Mesenchymal stem cell (in vitro differentiated cells and primary cell): ENCODE measurements around the gene KCNS1.

Experiments
- DNase-seq: peaks from one replicate; pipeline ENCODE4 v3.0.0-alpha.2; 2013
- H2AFZ ChIP-seq: one replicate; pipeline ENCODE4 v1.6.1; 2013; ENCODE audit warnings: low read depth, mild to moderate bottlenecking, control low read depth, inconsistent platforms, low read length, moderate library complexity
- H2AK5ac ChIP-seq: 2 replicates; pipeline ENCODE4 v1.6.1; 2013; ENCODE audit warnings: low read length, moderate library complexity, mild to moderate bottlenecking, inconsistent platforms; ENCODE audit not compliant: severe bottlenecking
- H2BK120ac ChIP-seq: one replicate; pipeline ENCODE4 v1.6.1; 2013; ENCODE audit warnings: low read depth, mild to moderate bottlenecking, inconsistent platforms, low read length, moderate library complexity
- H2BK12ac ChIP-seq, 2 experiments: one replicate each; pipeline ENCODE4 v1.6.1; 2013; ENCODE audit warnings: inconsistent platforms in 2 of 2, low read length in 2 of 2, mild to moderate bottlenecking in 2 of 2, moderate library complexity in 2 of 2, control low read depth in 1 of 2
- H2BK15ac ChIP-seq: one replicate; pipeline ENCODE4 v1.6.1; 2013; ENCODE audit warnings: mild to moderate bottlenecking, low read depth, inconsistent platforms; ENCODE audit not compliant: poor library complexity, severe bottlenecking
- H2BK5ac ChIP-seq: 2 replicates; pipeline ENCODE4 v1.6.1; 2013; ENCODE audit warnings: low read depth, mild to moderate bottlenecking, low read length, control low read depth, inconsistent platforms; ENCODE audit not compliant: poor library complexity, severe bottlenecking
- H3K14ac ChIP-seq, 2 experiments: one replicate each; pipeline ENCODE4 v1.6.1; 2013; ENCODE audit warnings: inconsistent platforms in 2 of 2, low read length in 2 of 2, control low read depth in 1 of 2, mild to moderate bottlenecking in 1 of 2, moderate library complexity in 1 of 2
- H3K18ac ChIP-seq, 2 experiments: one replicate each; pipeline ENCODE4 v1.6.1; 2013; ENCODE audit warnings: inconsistent platforms in 2 of 2, low read length in 2 of 2, control low read depth in 1 of 2, low read depth in 1 of 2, mild to moderate bottlenecking in 1 of 2
- H3K23ac ChIP-seq, 2 experiments: one replicate each; pipeline ENCODE4 v1.6.1; 2013; ENCODE audit warnings: inconsistent platforms in 2 of 2, low read length in 2 of 2, mild to moderate bottlenecking in 2 of 2, moderate library complexity in 2 of 2, control low read depth in 1 of 2
- H3K27ac ChIP-seq: 2 replicates; pipeline ENCODE4 v1.5.1; 2013; ENCODE audit warnings: mild to moderate bottlenecking, moderate library complexity, low read length, control low read depth, inconsistent platforms; ENCODE audit not compliant: poor library complexity, severe bottlenecking
- H3K27me3 ChIP-seq, 2 experiments: 2 replicates each; pipeline versions ENCODE4 v1.6.1 to v1.7.0; 2013; ENCODE audit warnings: low read length in 2 of 2, mild to moderate bottlenecking in 2 of 2, moderate library complexity in 2 of 2, control low read depth in 1 of 2, inconsistent platforms in 1 of 2; ENCODE audit not compliant: control insufficient read depth in 1 of 2, insufficient read depth in 1 of 2
- H3K36me3 ChIP-seq, 2 experiments: 2 replicates each; pipeline versions ENCODE4 v1.6.1 to v1.7.0; 2013; ENCODE audit warnings: low read length in 2 of 2, control low read depth in 1 of 2, inconsistent platforms in 1 of 2, low read depth in 1 of 2, mild to moderate bottlenecking in 1 of 2; ENCODE audit not compliant: insufficient read depth in 2 of 2, control insufficient read depth in 1 of 2
- H3K4ac ChIP-seq, 2 experiments: one replicate each; pipeline ENCODE4 v1.6.1; 2013; ENCODE audit warnings: inconsistent platforms in 2 of 2, low read length in 2 of 2, mild to moderate bottlenecking in 2 of 2, moderate library complexity in 2 of 2, control low read depth in 1 of 2, low read depth in 1 of 2
- H3K4me1 ChIP-seq: 2 replicates; pipeline ENCODE4 v1.6.1; 2013; ENCODE audit warnings: low read depth, low read length, control low read depth; ENCODE audit not compliant: control insufficient read depth, insufficient read depth
- H3K4me2 ChIP-seq: 2 replicates; pipeline ENCODE4 v1.6.1; 2013; ENCODE audit warnings: low read length, mild to moderate bottlenecking, inconsistent platforms; ENCODE audit not compliant: poor library complexity, severe bottlenecking
- H3K4me3 ChIP-seq, 2 experiments: 2 replicates each; pipeline versions ENCODE4 v1.5.1 to v1.7.0; 2013; ENCODE audit warnings: low read length in 2 of 2, mild to moderate bottlenecking in 2 of 2, control low read depth in 1 of 2, low read depth in 1 of 2; ENCODE audit not compliant: insufficient read depth in 1 of 2
- H3K79me1 ChIP-seq: replicated peaks from 2 replicates; pipeline ENCODE4 v1.6.1; 2013; ENCODE audit warnings: mild to moderate bottlenecking, control low read depth, low read length, inconsistent platforms; ENCODE audit not compliant: poor library complexity, severe bottlenecking
- H3K9ac ChIP-seq: 2 replicates; pipeline ENCODE4 v1.7.0; 2013; ENCODE audit warnings: mild to moderate bottlenecking, low read length, moderate library complexity
- H3K9me3 ChIP-seq: 2 replicates; pipeline ENCODE4 v1.7.0; 2013; ENCODE audit warnings: mild to moderate bottlenecking, low read length; ENCODE audit not compliant: control insufficient read depth
- H4K8ac ChIP-seq: one replicate; pipeline ENCODE4 v1.6.1; 2013; ENCODE audit warnings: inconsistent platforms, mild to moderate bottlenecking, low read length, moderate library complexity
- H4K91ac ChIP-seq: one replicate; pipeline ENCODE4 v1.6.1; 2013; ENCODE audit warnings: mild to moderate bottlenecking, low read length, inconsistent platforms
- WGBS: methylation state at CpG from one replicate; pipeline ENCODE4 v1.1.7; 2013; ENCODE audit warnings: mixed read lengths; 5-methylcytosine and 5-hydroxymethylcytosine counted together

KCNS1 gene

GRCh38 chr20:45061244-45061643, 39.7 kb downstream of the KCNS1 start:
- Histone ChIP-seq H4K91ac (no peak overlapping the region), H3K9me3 (no peaks in the 10 kb centered on the region), H4K8ac (no peak overlapping the region), H2BK12ac (no peak overlapping the region), H3K4ac (no peak overlapping the region), H3K27ac (peak overlapping the region; percentile 39), H3K23ac (no peak overlapping the region), H3K79me1 (peaks cover 7% of the 10 kb centered on the region), H3K4me3 (no peak overlapping the region), H2BK15ac (no peak overlapping the region), H3K4me1 (peaks cover 1% of the 10 kb centered on the region), H2AK5ac (no peak overlapping the region), H3K36me3 (peaks cover 5 to 13% of the 10 kb centered on the region in 2 experiments), H3K9ac (no peak overlapping the region), H2BK120ac (no peak overlapping the region), H2BK5ac (no peak overlapping the region), H3K14ac (no peak overlapping the region), H3K18ac (no peak overlapping the region), H3K4me2 (no peak overlapping the region), H2AFZ (no peak overlapping the region), H3K27me3 (no peaks in the 10 kb centered on the region)
- DNase-seq, result peak; percentile 74
- WGBS, result 10% methylated on average over 2 of the region's 4 CpGs

DNA sequence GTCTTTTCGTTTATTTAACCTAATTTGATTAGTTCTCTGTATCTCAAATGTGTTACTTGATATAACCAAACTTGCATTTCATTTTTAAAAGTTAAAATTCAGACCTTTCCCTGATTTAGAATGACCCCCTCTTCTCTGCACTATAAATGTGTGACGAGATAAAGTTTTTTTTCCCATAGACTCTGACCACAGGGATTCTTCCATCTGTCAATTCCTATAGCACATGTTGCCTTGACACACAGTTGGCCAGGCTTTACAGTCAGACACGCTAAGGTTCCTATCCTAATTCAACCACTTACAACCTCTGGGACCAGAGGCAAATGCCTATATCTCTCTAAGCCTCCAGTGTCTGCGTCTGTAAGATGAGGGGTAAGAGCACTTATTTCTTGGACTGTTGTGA, 40.6 kb downstream of the KCNS1 start:
- no peak overlapping the region for H3K14ac ChIP-seq
- H2AFZ ChIP-seq, result no peak overlapping the region
- no peak overlapping the region for H3K4me3 ChIP-seq
- H3K27me3 ChIP-seq, result no peaks in the 10 kb centered on the region
- no peaks in the 10 kb centered on the region for H3K9me3 ChIP-seq
- H3K9ac ChIP-seq, result no peak overlapping the region
- peaks cover 1% of the 10 kb centered on the region for H3K4me1 ChIP-seq
- no peak overlapping the region for H2AK5ac ChIP-seq
- H3K4me2 ChIP-seq, result no peak overlapping the region
- no peak overlapping the region for H3K27ac ChIP-seq
- 81% methylated on average over 2 of the region's 4 CpGs for WGBS
- no peak overlapping the region for H3K23ac ChIP-seq
- H3K18ac ChIP-seq, result no peak overlapping the region
- no peak overlapping the region for H4K8ac ChIP-seq
- H3K4ac ChIP-seq, result no peak overlapping the region
- peaks cover 6% of the 10 kb centered on the region for H3K79me1 ChIP-seq
- no peak overlapping the region for H4K91ac ChIP-seq
- H2BK5ac ChIP-seq, result no peak overlapping the region
- H2BK15ac ChIP-seq, result no peak overlapping the region
- peaks cover 5 to 13% of the 10 kb centered on the region in 2 experiments for H3K36me3 ChIP-seq
- no peak for DNase-seq
- no peak overlapping the region for H2BK12ac ChIP-seq
- no peak overlapping the region for H2BK120ac ChIP-seq

GRCh38 chr20:45059022-45059728, 41.8 kb downstream of the KCNS1 start:
- Histone ChIP-seq H3K27me3 (no peaks in the 10 kb centered on the region), H3K14ac (no peak overlapping the region), H3K9me3 (no peaks in the 10 kb centered on the region), H2BK5ac (no peak overlapping the region), H2BK120ac (no peak overlapping the region), H2BK12ac (no peak overlapping the region), H3K27ac (no peak overlapping the region), H2AFZ (no peak overlapping the region), H3K4me1 (peaks cover 1% of the 10 kb centered on the region), H3K4ac (no peak overlapping the region), H3K4me3 (no peak overlapping the region), H4K8ac (no peak overlapping the region), H3K18ac (no peak overlapping the region), H3K79me1 (peaks cover 8% of the 10 kb centered on the region), H2BK15ac (no peak overlapping the region), H3K36me3 (peaks cover 5 to 15% of the 10 kb centered on the region in 2 experiments), H2AK5ac (no peak overlapping the region), H4K91ac (no peak overlapping the region), H3K9ac (no peak overlapping the region), H3K23ac (no peak overlapping the region), H3K4me2 (no peak overlapping the region)
- WGBS, result 85% methylated on average over 6 of the region's 6 CpGs
- DNase-seq, result peak; percentile 31

DNA sequence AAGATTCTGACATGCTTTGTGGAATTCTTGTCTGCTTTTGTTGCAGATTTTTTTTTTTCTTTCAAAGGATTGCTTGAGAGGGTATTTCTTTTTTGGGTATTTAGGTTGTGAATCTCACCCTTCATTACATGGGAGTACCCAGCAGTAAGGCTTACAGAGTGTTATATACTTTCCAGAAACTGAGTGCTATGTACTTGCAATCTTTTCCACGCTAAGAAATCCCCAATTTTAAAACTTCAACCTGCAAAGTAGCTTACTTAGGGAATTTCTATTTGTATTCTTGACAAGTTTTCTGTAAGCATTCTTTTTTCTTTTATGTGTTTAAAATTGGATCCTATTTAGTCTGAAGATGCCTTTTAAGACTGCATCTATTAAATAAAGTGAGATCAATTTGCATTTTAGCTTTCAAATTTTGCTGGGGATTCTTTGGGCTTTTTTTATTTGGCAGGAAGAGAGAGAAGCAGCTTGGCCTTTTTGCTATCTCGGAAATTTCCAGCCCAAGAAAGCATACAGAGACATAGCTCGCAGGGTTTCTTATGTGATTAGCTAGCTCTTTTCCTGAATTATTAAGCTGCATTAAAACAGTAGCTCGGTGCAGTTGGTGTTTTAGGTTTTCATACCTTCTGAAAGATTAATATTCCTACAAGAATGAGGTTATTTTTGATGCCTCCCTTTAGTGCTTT, 42.6 kb downstream of the KCNS1 start:
- Histone ChIP-seq H3K27ac (no peak overlapping the region), H3K4me2 (no peak overlapping the region), H2BK15ac (no peak overlapping the region), H2BK12ac (no peak overlapping the region), H2AK5ac (no peak overlapping the region), H3K4me3 (no peak overlapping the region), H2BK5ac (no peak overlapping the region), H3K14ac (no peak overlapping the region), H2BK120ac (no peak overlapping the region), H3K79me1 (peaks cover 8% of the 10 kb centered on the region), H3K18ac (no peak overlapping the region), H3K9me3 (no peaks in the 10 kb centered on the region), H3K4ac (no peak overlapping the region), H3K36me3 (peaks cover 5 to 15% of the 10 kb centered on the region in 2 experiments), H2AFZ (no peak overlapping the region), H4K8ac (no peak overlapping the region), H3K9ac (no peak overlapping the region), H3K4me1 (peaks cover 1% of the 10 kb centered on the region), H3K27me3 (no peaks in the 10 kb centered on the region), H3K23ac (no peak overlapping the region), H4K91ac (no peak overlapping the region)
- 100% methylated on average over 2 of the region's 4 CpGs for WGBS
- DNase-seq, result no peak
